Measurements from ENCODE around the gene SLC35B1. TPM values are rescaled to one million over a fixed set of nuclear protein-coding genes. Genes with fewer than 3 reads are reported as not detected.
"Not testable (repeated sequence)": the region's sequence is repeated elsewhere in the genome, so short reads cannot be mapped to it uniquely, and the experiment has no call there.

SLC35B1 gene
- polyA plus RNA-seq, 10 donors = 45.7 to 63.8 (median 54.2) TPM

DNA sequence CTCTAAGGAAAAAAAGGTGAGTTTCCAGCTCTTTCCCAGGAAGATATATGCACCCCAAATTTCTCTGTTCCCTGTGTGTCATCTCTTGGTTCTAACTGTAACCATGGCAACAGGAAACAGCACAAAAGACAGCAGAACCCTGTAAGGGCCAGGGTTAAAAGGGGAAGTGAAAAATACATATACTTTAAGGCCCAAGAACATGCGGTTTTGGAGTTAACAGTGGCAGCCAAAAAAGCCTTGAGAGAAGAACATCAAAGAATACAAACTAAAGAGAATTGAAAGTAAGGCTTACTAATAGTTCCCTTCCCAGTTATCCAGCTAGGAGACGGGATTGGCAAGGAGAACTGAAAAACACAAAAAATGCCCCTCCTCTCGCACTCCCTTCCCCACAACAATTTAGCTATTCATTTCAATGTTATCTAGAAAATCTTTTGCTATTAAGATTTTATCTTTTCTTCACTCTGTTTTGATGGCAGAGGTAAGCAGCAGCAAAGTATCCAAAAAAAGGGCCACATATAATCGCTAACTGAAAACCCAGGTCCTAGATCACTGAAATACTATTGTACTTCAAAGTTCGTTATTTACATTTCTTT, 31.4 kb downstream of the SLC35B1 start:
- DNase-seq = peak in 1 of 3 donors; percentile 47

DNA sequence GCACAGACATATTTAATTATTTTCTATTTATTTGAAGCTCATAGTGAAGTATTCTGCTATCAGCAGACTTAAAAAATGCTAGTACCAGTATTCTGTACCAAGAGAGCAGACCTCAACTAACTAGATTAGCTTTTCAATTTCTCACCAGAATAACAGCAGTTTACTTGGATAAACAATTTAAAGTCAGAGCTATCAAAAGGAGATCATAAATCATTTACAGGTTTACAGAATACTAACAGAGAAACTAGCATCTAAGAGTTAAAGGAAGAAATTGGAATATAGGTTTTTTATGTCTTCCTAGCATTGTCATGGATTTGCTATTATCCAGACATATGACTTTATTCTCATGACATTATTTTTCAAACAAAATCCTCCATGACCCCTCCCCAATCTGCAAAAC, 33.3 kb downstream of the SLC35B1 start:
- DNase-seq = no peak

GRCh38 chr17:49673679-49674078, 34.1 kb downstream of the SLC35B1 start:
- DNase-seq = not testable (repeated sequence)

GRCh38 chr17:49670641-49671040, 37.1 kb downstream of the SLC35B1 start:
- no peak for DNase-seq

GRCh38 chr17:49670002-49670401, 37.8 kb downstream of the SLC35B1 start:
- no peak for DNase-seq

DNA sequence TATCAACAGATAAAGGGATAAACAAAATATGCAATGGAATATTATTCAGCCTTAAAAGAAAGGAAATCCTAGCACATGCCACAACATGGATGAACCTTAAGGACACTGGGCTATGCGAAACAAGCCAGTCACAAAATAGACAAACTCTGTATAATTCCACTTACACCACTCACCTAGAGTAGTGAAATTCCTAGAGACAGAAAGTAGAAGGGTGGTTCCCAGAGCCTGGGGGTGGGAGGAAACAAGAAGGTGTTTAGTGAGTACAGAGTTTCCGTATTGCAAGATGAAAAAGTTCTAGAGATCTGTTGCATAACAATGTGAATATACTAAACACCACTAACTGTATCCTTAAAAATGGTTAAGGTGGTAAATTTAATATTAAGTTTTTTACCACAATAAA, 39.9 kb downstream of the SLC35B1 start:
- no peak for DNase-seq

- no peak for DNase-seq
Observed at GRCh38 chr17:49664706-49665211, 43.0 kb downstream of the SLC35B1 start.

DNA sequence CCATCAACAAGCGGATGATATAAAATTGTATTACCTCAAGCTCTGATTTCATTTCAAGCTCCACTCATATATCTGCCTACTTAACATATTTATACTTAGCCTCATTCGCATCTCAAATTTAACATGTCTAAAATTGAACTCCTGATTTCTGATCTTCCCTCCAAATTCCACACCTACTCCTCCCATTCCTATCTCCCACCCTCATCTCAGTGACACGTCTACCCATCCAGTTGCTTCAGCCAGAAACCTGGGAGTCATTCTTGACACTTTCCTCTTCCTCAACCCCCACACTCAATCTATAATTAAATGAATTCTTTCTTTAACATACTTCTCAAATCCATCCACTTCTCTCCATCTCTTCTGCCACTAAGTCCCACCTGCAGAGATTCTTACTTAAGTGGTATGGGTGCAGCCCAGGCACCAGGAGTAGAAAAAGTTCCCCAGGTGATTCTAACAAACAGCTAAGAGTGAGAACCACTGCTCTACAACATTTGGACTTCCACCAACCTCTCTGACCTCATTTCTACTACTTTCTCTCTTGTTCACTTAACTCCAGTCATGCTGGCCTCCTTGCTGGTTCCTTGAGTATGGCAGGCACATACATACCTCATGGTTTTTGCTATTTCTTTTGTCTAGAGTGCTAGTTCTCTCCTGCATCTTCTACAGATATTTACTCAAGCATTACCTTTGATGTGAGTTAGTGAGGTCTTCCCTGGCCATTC, 47.9 kb downstream of the SLC35B1 start:
- no peak for DNase-seq

DNA sequence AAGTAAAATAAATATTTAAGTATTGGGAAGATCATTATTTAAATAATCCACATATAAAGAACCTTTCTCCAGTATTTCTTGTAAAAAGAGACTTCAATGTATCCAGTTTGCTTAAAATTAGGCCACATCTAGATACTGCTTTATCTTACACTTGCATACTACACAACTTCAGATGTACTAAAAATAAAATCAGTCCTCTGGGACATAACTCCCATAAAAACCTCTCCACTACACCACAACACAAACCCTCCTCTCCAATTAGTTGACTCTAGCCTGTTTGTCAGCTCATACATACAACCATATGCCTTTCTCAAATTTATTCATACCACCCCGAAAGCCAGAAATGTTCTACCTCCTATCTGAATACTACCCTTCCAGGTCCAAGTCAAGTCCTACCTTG, 51.5 kb downstream of the SLC35B1 start:
- no peak for DNase-seq

Other genes starting within 250 kb of the SLC35B1 start
- gene NGFR, start 212.7 kb downstream of the SLC35B1 start, polyA plus RNA-seq (ENCODE audit: insufficient read length in 10 of 10) = 10 to 100 TPM; 33.6 to 85.7 (median 47.6) TPM
- gene NXPH3, start 132.1 kb downstream of the SLC35B1 start, polyA plus RNA-seq (ENCODE audit: insufficient read length in 10 of 10) = 1 to 10 TPM; 1.2 to 1.7 (median 1.3) TPM
- 10 to 100 TPM; 46.6 to 57.4 (median 50.7) TPM for gene SPOP, start 29.9 kb downstream of the SLC35B1 start, polyA plus RNA-seq (ENCODE audit: insufficient read length in 10 of 10)
- gene FAM117A, start 56.2 kb upstream of the SLC35B1 start, polyA plus RNA-seq (ENCODE audit: insufficient read length in 10 of 10) = 10 to 100 TPM; 12.7 to 25.1 (median 18.0) TPM
- gene KAT7, start 80.7 kb upstream of the SLC35B1 start, polyA plus RNA-seq (ENCODE audit: insufficient read length in 10 of 10) = 10 to 100 TPM; 21.9 to 35.2 (median 27.7) TPM
- gene TAC4, start 140.1 kb upstream of the SLC35B1 start, polyA plus RNA-seq (ENCODE audit: insufficient read length in 10 of 10) = 1 to 10 TPM in 7 of 10 donors, under 1 TPM in 3; 0.69 to 2.2 (median 1.3) TPM